HG03575 (cell line): ENCODE measurements around the gene NKIRAS2.

Experiments
- ATAC-seq: cut with Tn5 transposase; IDR thresholded peaks from one replicate; pipeline ENCODE4 v1.9.1; 2021; ENCODE audit not compliant: unreplicated experiment, insufficient number of reproducible peaks, low FRiP score; ENCODE audit errors: extremely low read depth

The NKIRAS2 gene

GRCh38 chr17:42050393-42051012 is 30.6 kb downstream of the NKIRAS2 start, which contains the start of gene C17orf113:
Gene C17orf113 (minus strand): TSS chr17:42050601. CDS start chr17:42043376, 7,225 bp downstream.
- no peak for ATAC-seq

- ATAC-seq: no peak
Measured at GRCh38 chr17:42051013-42051400, 31.1 kb downstream of the NKIRAS2 start.

- no peak for ATAC-seq
Measured at GRCh38 chr17:42051645-42052044, 31.8 kb downstream of the NKIRAS2 start.

- no peak for ATAC-seq
Measured at GRCh38 chr17:42052346-42052877, 32.5 kb downstream of the NKIRAS2 start.

GRCh38 chr17:42053731-42054500 is 34.0 kb downstream of the NKIRAS2 start:
- ATAC-seq: no peak

- ATAC-seq: no peak
Measured at GRCh38 chr17:42055027-42055426, 35.1 kb downstream of the NKIRAS2 start.

- no peak for ATAC-seq
Measured at GRCh38 chr17:42055496-42055895, 35.6 kb downstream of the NKIRAS2 start.

GRCh38 chr17:42056635-42057034 is 36.7 kb downstream of the NKIRAS2 start:
- ATAC-seq: no peak

- ATAC-seq: no peak
Measured at GRCh38 chr17:42058063-42058462, 38.2 kb downstream of the NKIRAS2 start.

- ATAC-seq: no peak
Measured at GRCh38 chr17:42059815-42060214, 39.9 kb downstream of the NKIRAS2 start.

GRCh38 chr17:42060231-42060630 is 40.3 kb downstream of the NKIRAS2 start:
- ATAC-seq: no peak

- ATAC-seq: no peak
Measured at GRCh38 chr17:42061646-42062487, 42.0 kb downstream of the NKIRAS2 start.

GRCh38 chr17:42062681-42063080 is 42.8 kb downstream of the NKIRAS2 start:
- no peak for ATAC-seq

- no peak for ATAC-seq
Measured at GRCh38 chr17:42065201-42065600, 45.3 kb downstream of the NKIRAS2 start.

GRCh38 chr17:42067371-42068091 is 47.6 kb downstream of the NKIRAS2 start:
- ATAC-seq: no peak

- no peak for ATAC-seq
Measured at GRCh38 chr17:42068979-42069378, 49.1 kb downstream of the NKIRAS2 start.

- ATAC-seq: no peak
Measured at GRCh38 chr17:42071810-42072209, 51.9 kb downstream of the NKIRAS2 start.

- ATAC-seq: no peak
Measured at GRCh38 chr17:42072323-42073187, 52.7 kb downstream of the NKIRAS2 start.
